ENCODE measurements around the gene PGS1. TPM values are rescaled to one million over a fixed set of nuclear protein-coding genes. Genes with fewer than 3 reads are reported as not detected.
"Not testable (repeated sequence)": the region's sequence is repeated elsewhere in the genome, so short reads cannot be mapped to it uniquely, and the experiment has no call there.

PGS1 gene
- total and polyA plus RNA-seq, 3 donors from 2014 or later = 34.9 to 58.4 (median 50.4) TPM

- WGBS, 2 donors = 71 to 77% methylated on average over 6 to 8 of the region's 8 CpGs
- TF ChIP-seq CTCF (IDR thresholded peaks at IDR 0.05) (no peak), POLR2A (IDR thresholded peaks at IDR 0.05) (no peak)
- no peak for DNase-seq
These were observed 83.7 kb downstream of the PGS1 start for GRCh38 chr17:78462148-78462547.

GRCh38 chr17:78466109-78466785 is 87.8 kb downstream of the PGS1 start:
- H3K4me1 ChIP-seq; intact Hi-C loops (cut with DNase I; ENCODE audit: low total_unique reads); H3K36me3 ChIP-seq (ENCODE audit: low read depth, missing control alignments); H3K27ac ChIP-seq; H3K9me3 ChIP-seq; DNase-seq; H3K4me3 ChIP-seq; H3K27me3 ChIP-seq: not testable (repeated sequence)
- 76 to 79% methylated on average over 17 to 19 of the region's 19 CpGs for WGBS, 2 donors

More at GRCh38 chr17:78462148-78462547, 83.7 kb downstream of the PGS1 start:
- Histone ChIP-seq H3K27me3 (no peaks in the 10 kb centered on the region), H3K4me3 (no peak overlapping the region), H3K9me3 (no peaks in the 10 kb centered on the region), H3K27ac (no peak overlapping the region), H3K36me3 (ENCODE audit: low read depth, missing control alignments) (no peaks in the 10 kb centered on the region), H3K4me1 (no peaks in the 10 kb centered on the region)
- intact Hi-C loops (cut with DNase I; ENCODE audit: low total_unique reads) = no loop called here

GRCh38 chr17:78466786-78467715 is 88.6 kb downstream of the PGS1 start:
- Histone ChIP-seq H3K9me3 (no peaks in the 10 kb centered on the region), H3K27me3 (no peaks in the 10 kb centered on the region), H3K27ac (no peak overlapping the region), H3K4me3 (no peak overlapping the region), H3K36me3 (ENCODE audit: low read depth, missing control alignments) (no peaks in the 10 kb centered on the region), H3K4me1 (no peaks in the 10 kb centered on the region)
- intact Hi-C loops (cut with DNase I; ENCODE audit: low total_unique reads) = no loop called here
- DNase-seq = no peak
- 91 to 92% methylated on average over 19 to 26 of the region's 26 CpGs for WGBS, 2 donors
- no peak for TF ChIP-seq POLR2A (IDR thresholded peaks at IDR 0.05)
- TF ChIP-seq CTCF (IDR thresholded peaks at IDR 0.05) = no peak

GRCh38 chr17:78468366-78468765 is 89.9 kb downstream of the PGS1 start:
- TF ChIP-seq CTCF (IDR thresholded peaks at IDR 0.05) = no peak
- Histone ChIP-seq H3K27me3 (no peaks in the 10 kb centered on the region), H3K27ac (no peak overlapping the region), H3K36me3 (ENCODE audit: low read depth, missing control alignments) (no peaks in the 10 kb centered on the region), H3K4me3 (no peak overlapping the region), H3K4me1 (no peaks in the 10 kb centered on the region), H3K9me3 (no peaks in the 10 kb centered on the region)
- 87 to 94% methylated on average over 9 to 12 of the region's 12 CpGs for WGBS, 2 donors
- DNase-seq = no peak
- intact Hi-C loops (cut with DNase I; ENCODE audit: low total_unique reads) = no loop called here

GRCh38 chr17:78469443-78469842 is 91.0 kb downstream of the PGS1 start:
- no peaks in the 10 kb centered on the region for H3K36me3 ChIP-seq (ENCODE audit: low read depth, missing control alignments)
- H3K27ac ChIP-seq = no peak overlapping the region
- H3K4me1 ChIP-seq = no peaks in the 10 kb centered on the region
- DNase-seq = no peak
- H3K9me3 ChIP-seq = no peaks in the 10 kb centered on the region
- no peak for TF ChIP-seq CTCF (IDR thresholded peaks at IDR 0.05)
- no peak for TF ChIP-seq POLR2A (IDR thresholded peaks at IDR 0.05)
- intact Hi-C loops (cut with DNase I; ENCODE audit: low total_unique reads) = no loop called here
- no peak overlapping the region for H3K4me3 ChIP-seq
- 95 to 98% methylated on average over 7 of the region's 7 CpGs for WGBS, 2 donors
- H3K27me3 ChIP-seq = no peaks in the 10 kb centered on the region
